Kidney (tissue), 14 donors: ENCODE measurements around the gene HECTD4. TPM values are rescaled to one million over a fixed set of nuclear protein-coding genes. Genes with fewer than 3 reads are reported as not detected.

Experiments used
- DNase-seq, 5 donors: peaks; one replicate each; pipeline ENCODE4 v3.0.0-alpha.2; 2013 to 2020
- FAIRE-seq: peaks from 2 replicates; lab custom pipeline; 2012; peaks lifted over from hg19 to GRCh38; lab: Jason Lieb, UNC
- H3K27ac ChIP-seq, 2 donors: one replicate each; pipeline ENCODE4 v1.7.0; 2013; ENCODE audit warnings: low read depth in 2 of 2, low read length in 2 of 2, inconsistent platforms in 1 of 2
- H3K27me3 ChIP-seq: one replicate; pipeline ENCODE4 v1.7.1; 2013; ENCODE audit warnings: low read length, inconsistent platforms; ENCODE audit not compliant: control insufficient read depth, insufficient read depth
- H3K36me3 ChIP-seq, 3 donors: one replicate each; pipeline versions ENCODE4 v1.7.0 to v1.7.1; 2013; ENCODE audit warnings: low read length in 3 of 3, control low read depth in 1 of 3, inconsistent platforms in 1 of 3; ENCODE audit not compliant: insufficient read depth in 3 of 3, control insufficient read depth in 2 of 3
- H3K4me1 ChIP-seq, 3 donors: one replicate each; pipeline versions ENCODE4 v1.7.0 to v1.7.1; 2013; ENCODE audit warnings: low read length in 3 of 3, inconsistent platforms in 1 of 3, low read depth in 1 of 3; ENCODE audit not compliant: control insufficient read depth in 2 of 3, insufficient read depth in 2 of 3
- H3K4me3 ChIP-seq, 3 donors: one replicate each; pipeline versions ENCODE4 v1.7.0 to v1.8.1; 2013; ENCODE audit warnings: low read length in 3 of 3, control low read depth in 1 of 3, inconsistent platforms in 1 of 3
- H3K9ac ChIP-seq, 3 donors: one replicate each; pipeline versions ENCODE4 v1.7.0 to v1.7.1; 2013; ENCODE audit warnings: low read length in 3 of 3, control low read depth in 1 of 3, inconsistent platforms in 1 of 3
- H3K9me3 ChIP-seq, 3 donors: one replicate each; pipeline versions ENCODE4 v1.7.0 to v1.7.1; 2013; ENCODE audit warnings: low read length in 3 of 3, control low read depth in 1 of 3, inconsistent platforms in 1 of 3; ENCODE audit not compliant: control insufficient read depth in 2 of 3, insufficient read depth in 1 of 3
- intact Hi-C: fragments of 100-400 bp; cut with DNase I; formaldehyde crosslinking; loops from one replicate; pipeline ENCODE4 v1.11.1; 2022
- polyA plus RNA-seq: library from polyadenylated mRNA; stranded (reverse); fragments of 350-450 nt; fragmentation: Illumina TruSeq; extraction: RNeasy Lipid Tissue Mini Kit (QIAGEN cat#74804); gene quantifications from one replicate; pipeline ENCODE4 v1.2.3, GENCODE V29; 2014; ENCODE audit warnings: low read depth, low replicate concordance; ENCODE audit not compliant: insufficient read depth
- total RNA-seq: library from RNA; stranded (reverse); fragmentation: NEBNext Ultra II Directional; extraction: Animal tissue kit (Norgen Biotek cat#: 25700); gene quantifications from one replicate; pipeline ENCODE4 v1.2.1, GENCODE V29; 2021
- TF ChIP-seq, protein P1 (sequence below): IDR thresholded peaks from 3 replicates; pipeline ENCODE4 v1.5.1; 2012; ENCODE audit warnings: mild to moderate bottlenecking, moderate library complexity, borderline replicate concordance; ENCODE audit not compliant: insufficient read depth; ENCODE audit errors: extremely low read depth
- donor health status: control.
- donor health status: control.
- donor health status: control.
- donor health status: control.
- donor health status: control.
- donor health status: DM: yes; HTN: yes; CAD: no.
- donor health status: Normal renal cell carcinoma (clear cell type).

HECTD4 gene
- total and polyA plus RNA-seq, 2 donors from 2014 or later, result 15.6 to 53.1 TPM

DNA sequence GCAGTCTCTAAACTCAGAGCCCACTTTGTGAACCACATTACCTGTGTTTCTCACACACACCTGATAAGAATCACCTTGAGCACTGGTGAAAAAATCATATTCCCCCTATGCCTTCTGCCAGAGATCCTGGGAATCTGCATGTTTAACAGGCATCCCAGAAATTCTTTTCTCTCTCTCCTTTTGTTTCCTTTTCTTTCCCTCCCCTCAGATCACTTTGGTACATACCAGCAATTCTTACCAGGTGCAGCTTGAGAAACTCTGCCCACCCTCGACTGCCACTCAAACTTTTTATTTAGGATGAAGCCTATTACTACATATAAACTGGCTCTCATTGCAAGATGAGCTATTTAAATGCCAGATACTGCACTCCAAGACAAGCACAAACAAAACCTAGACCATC, 36.0 kb downstream of the HECTD4 start:
- H3K27ac ChIP-seq, result no peak overlapping the region

DNA sequence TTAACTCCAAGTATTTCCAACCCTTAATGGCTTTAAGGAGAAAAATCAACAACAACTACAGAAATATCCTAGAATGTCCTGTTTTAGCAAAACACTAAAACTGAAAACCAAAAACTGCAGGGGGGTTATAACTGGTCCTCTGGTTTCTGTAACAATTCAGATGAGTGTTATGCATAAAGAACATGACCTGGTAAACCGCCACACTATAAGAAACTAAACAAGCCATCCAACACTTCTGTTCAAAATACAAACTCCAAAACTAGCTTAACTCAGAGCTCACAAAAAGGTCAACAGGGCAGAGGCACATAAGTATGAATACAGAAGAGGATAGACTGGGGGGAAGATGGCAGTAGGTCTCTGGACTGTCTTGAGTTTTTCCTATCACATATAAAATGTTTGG, 38.0 kb downstream of the HECTD4 start:
- Histone ChIP-seq H3K9me3 (no peaks in the 10 kb centered on the region), H3K9ac (no peak overlapping the region), H3K4me3 (no peak overlapping the region), H3K36me3 (no peaks in the 10 kb centered on the region), H3K27ac (no peak overlapping the region), H3K4me1 (no peaks in the 10 kb centered on the region), H3K27me3 (no peaks in the 10 kb centered on the region)
- DNase-seq (no peak), FAIRE-seq (no peak)
- TF ChIP-seq, protein P1, sequence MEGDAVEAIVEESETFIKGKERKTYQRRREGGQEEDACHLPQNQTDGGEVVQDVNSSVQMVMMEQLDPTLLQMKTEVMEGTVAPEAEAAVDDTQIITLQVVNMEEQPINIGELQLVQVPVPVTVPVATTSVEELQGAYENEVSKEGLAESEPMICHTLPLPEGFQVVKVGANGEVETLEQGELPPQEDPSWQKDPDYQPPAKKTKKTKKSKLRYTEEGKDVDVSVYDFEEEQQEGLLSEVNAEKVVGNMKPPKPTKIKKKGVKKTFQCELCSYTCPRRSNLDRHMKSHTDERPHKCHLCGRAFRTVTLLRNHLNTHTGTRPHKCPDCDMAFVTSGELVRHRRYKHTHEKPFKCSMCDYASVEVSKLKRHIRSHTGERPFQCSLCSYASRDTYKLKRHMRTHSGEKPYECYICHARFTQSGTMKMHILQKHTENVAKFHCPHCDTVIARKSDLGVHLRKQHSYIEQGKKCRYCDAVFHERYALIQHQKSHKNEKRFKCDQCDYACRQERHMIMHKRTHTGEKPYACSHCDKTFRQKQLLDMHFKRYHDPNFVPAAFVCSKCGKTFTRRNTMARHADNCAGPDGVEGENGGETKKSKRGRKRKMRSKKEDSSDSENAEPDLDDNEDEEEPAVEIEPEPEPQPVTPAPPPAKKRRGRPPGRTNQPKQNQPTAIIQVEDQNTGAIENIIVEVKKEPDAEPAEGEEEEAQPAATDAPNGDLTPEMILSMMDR, result no peak
- intact Hi-C loops, result no loop called here

More for the DNA sequence above, 36.0 kb downstream of the HECTD4 start:
- Histone ChIP-seq H3K4me1 (no peaks in the 10 kb centered on the region), H3K4me3 (no peak overlapping the region), H3K9me3 (no peaks in the 10 kb centered on the region), H3K36me3 (no peaks in the 10 kb centered on the region), H3K27me3 (no peaks in the 10 kb centered on the region), H3K9ac (no peak overlapping the region)
- intact Hi-C loops, result no loop called here
- DNase-seq (no peak), FAIRE-seq (no peak)
- TF ChIP-seq, protein P1, result no peak

DNA sequence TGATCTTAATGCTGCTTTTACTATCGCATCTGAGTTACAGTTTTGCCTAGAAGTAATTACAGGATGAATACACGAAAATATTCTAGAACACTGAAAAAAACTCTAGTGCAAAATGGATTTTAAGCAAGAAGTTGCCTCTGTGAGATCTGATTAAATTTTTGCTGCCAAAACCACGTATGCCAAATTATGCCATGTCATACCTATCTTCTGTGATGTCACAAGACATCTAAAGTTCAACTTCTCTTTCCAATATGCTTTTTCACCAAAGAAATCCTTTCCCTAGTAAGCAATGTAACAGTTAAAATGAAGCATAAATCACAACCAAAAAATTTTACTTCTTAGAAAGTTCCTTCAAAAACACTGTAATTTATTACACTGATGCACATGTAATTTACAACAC, 39.6 kb downstream of the HECTD4 start:
- Histone ChIP-seq H3K27ac (no peak overlapping the region), H3K9me3 (no peaks in the 10 kb centered on the region), H3K9ac (no peak overlapping the region), H3K4me3 (no peak overlapping the region), H3K36me3 (no peaks in the 10 kb centered on the region), H3K4me1 (no peaks in the 10 kb centered on the region), H3K27me3 (no peaks in the 10 kb centered on the region)
- no peak for DNase-seq
- intact Hi-C loops, result no loop called here
- TF ChIP-seq, protein P1, result no peak
- FAIRE-seq, result no peak
